VCaP (cell line): ENCODE results near the gene TNNI2.

ENCODE experiments used
- H3K27ac ChIP-seq: fragments of 450-650 bp; 2 replicates; pipeline ENCODE4 v1.5.1; 2017
- TF ChIP-seq, protein P1 (sequence below): fragments of 450-650 bp; conservative IDR thresholded peaks from 2 replicates; pipeline ENCODE4 v1.5.1; 2017; ENCODE audit warnings: mild to moderate bottlenecking, moderate library complexity

TNNI2 gene

GRCh38 chr11:1852877-1853276 is 14.1 kb downstream of the TNNI2 start, which contains the start of gene LSP1:
LSP1 (plus strand) TSS chr11:1853084; CDS start chr11:1853145, 61 bp downstream.
- no peak within 1 kb of the TSS for H3K27ac ChIP-seq
- TF ChIP-seq, protein P1, sequence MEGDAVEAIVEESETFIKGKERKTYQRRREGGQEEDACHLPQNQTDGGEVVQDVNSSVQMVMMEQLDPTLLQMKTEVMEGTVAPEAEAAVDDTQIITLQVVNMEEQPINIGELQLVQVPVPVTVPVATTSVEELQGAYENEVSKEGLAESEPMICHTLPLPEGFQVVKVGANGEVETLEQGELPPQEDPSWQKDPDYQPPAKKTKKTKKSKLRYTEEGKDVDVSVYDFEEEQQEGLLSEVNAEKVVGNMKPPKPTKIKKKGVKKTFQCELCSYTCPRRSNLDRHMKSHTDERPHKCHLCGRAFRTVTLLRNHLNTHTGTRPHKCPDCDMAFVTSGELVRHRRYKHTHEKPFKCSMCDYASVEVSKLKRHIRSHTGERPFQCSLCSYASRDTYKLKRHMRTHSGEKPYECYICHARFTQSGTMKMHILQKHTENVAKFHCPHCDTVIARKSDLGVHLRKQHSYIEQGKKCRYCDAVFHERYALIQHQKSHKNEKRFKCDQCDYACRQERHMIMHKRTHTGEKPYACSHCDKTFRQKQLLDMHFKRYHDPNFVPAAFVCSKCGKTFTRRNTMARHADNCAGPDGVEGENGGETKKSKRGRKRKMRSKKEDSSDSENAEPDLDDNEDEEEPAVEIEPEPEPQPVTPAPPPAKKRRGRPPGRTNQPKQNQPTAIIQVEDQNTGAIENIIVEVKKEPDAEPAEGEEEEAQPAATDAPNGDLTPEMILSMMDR = no peak

DNA sequence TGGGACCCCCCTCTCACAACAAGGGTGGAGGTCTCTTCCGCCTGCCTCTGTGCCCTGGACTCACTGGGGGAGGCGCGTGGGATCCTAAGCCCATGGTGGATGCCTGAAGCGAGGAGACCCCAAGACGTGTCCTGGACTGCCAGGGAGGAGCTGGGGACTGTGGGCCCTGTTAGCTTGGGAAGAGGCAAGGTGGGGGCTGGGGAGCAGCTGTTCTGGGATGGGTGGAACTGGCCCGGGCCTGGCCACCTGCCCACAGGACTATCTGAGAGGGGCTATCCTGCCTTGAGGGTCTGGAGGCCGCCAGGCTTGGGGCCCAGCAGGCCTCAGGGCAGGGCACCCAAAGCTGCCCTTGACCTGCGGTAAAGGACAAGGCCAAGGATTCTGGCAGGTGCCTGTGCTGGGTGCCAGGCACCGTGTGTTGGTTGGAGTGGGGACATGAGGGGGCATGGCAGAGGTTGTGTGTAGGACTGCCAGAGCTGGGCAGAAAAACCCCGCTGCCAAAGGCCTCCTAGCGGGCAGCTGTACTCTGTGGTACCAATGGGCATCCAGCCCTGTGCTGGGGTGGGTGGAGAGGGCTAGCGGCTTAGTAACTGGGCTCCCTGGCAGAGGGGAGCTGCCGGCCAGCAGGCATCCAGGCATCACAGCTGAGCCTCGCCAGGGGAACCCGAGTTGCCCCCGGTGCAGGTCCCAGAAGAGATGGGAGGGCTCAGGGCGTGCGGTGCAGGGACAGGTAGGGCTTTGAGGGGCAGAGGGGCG is 14.8 kb downstream of the TNNI2 start:
- TF ChIP-seq, protein P1 = no peak
- no peak overlapping the region for H3K27ac ChIP-seq

- H3K27ac ChIP-seq = no peak overlapping the region
- TF ChIP-seq, protein P1 = no peak
Measured at GRCh38 chr11:1854132-1854948, 15.6 kb downstream of the TNNI2 start.

- no peak overlapping the region for H3K27ac ChIP-seq
- TF ChIP-seq, protein P1 = no peak
Measured at GRCh38 chr11:1854949-1855885, 16.4 kb downstream of the TNNI2 start.

- TF ChIP-seq, protein P1 = no peak
- H3K27ac ChIP-seq = no peak overlapping the region
Measured at GRCh38 chr11:1855886-1856265, 17.1 kb downstream of the TNNI2 start.

DNA sequence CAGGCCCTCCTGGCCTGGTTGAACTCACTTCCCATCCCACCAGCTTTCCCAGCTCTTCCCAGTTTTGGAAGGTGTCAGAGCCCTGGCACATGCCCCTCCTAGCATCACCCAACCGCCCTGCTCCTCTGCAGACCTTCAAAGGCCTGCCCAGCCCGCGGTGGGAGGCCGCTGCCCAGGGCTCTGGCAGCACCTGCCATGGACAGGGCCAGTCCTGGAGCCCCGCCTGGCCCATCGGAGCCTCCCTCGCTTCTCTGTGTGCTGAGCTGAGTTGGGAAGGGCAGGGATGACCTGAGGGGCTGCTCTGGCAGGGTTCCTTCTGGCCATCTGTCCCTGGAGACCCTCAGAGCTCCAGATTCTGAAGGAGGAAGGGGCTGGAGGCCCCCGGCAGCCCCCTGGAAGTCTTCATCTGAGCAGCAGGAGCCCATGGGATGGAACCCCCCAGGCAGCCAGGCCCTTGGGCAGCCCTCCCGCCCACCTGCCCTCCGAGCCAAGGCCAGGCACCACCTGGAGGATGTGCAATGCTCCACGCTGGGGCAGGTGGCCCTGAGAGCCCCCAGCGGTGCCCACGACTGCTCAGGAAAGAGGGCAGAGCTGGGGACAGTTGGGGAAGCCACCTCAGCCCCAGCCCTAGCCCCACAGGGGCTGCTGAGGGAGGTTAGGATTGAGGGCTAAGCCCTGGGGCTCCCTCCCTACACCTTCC is 17.7 kb downstream of the TNNI2 start:
- no peak overlapping the region for H3K27ac ChIP-seq
- TF ChIP-seq, protein P1 = no peak
